ENCODE measurements around the gene SLC9B2.
"Not testable (repeated sequence)": the region's sequence is repeated elsewhere in the genome, so short reads cannot be mapped to it uniquely, and the experiment has no call there.

SLC9B2 gene

DNA sequence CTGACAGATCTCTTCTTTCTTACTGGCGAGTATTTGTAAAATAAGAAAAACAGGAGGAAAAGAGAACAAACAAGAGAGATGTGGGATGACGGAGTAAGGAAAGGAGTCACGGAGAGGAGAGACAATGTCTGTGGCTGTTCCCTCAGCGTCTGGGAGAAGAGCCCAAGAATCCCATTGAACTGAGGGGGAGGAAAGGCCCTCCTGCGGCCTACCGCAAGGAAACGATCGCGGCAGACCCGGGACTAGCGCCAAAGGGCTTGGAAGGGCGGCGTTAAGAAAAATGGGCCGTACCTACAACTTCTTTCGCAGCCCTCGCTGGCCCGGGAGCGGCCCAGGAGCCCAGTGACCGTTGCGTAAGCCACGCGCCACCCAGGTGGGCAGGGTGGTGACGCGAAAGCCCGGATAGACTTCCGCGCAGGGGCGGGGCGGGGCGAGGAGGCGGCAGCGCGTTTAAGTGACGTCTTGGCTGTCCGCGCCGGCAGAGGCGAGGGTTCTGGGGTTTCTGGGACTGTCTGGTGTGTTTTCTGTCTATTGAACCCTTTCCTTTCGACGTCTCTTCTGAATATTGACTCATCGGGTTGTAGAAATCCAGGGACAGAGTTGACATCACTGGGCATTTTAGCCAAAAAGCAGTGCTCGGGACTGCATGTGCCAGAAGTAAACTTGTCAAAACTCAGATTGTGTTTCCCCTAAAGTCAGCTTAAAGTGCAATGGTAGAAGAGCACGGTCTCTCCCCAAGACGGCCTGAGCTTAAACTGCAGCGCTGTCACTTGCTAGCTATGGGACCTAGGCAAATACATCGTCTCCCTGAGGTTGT lies 57.0 kb downstream of the SLC9B2 start, which contains the start of gene SLC9B1:
Gene SLC9B1, minus strand, starts transcription at position 398 of the 817 bp plus-strand sequence. CDS start 27,994 bp downstream, outside the sequence.
- peak; percentile 96 for DNase-seq (ENCODE audit: low read depth in 2 of 2)

DNA sequence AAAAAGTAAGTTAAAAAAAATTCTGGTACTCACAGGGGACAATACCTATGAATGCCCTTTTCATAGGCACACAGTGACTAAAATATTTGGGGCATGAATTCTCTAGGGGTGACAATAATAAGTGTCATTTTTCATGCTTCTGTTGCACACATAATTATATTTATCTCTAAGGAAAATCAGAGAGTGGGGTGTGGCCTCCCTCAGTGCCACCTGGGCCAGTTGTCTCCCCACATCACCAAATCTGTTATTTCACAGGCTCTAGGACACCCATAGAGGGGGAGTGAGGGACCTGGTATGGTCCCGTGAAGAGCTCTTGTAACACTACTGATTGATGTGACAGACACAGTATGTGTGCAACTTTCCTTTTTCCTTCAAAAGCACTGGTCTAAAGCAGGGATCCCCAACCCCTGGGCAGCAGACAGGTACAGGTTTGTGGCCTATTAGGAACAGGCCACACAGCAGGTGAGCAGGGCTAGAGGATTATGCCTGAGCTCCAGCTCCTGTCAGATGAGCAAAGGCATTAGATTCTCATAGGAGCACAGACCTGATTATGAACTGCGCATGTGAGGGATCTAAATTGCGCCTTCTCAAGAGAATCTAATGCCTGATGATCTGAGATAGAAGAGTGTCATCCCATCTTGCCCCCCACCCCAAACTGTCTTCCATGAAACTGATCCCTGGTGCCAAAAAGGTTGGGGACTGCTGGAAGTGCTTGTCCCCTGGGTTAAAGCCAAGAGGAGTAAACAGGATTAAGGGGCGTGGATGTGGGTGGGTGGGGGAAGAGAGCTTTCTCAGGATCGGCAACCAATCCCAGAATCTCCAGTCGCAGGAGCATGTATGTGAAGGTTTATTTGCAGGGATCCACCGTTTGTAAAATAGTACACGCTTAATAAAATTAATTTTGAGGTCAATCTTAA lies 57.9 kb downstream of the SLC9B2 start:
- DNase-seq (ENCODE audit: low read depth in 2 of 2), result no peak

DNA sequence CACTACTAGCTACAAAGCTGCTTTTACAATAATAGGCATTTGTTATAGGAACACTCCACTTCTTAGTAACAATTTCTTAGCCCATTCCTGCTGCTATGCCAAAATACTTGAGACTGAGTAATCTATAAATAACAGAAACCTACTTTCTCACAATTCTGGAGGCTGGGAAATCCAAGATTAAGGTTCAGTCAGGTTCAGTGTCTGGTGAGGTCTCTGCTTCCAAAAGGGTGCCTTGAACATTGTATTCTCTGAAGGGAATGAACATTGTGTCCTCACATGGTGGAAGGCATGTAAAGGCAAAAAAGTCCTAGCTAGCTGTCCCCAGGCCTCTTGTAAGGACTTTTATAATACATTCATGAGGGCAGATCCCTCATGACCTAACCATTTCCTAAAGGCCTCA lies 64.0 kb downstream of the SLC9B2 start:
- no peak for DNase-seq (ENCODE audit: low read depth in 2 of 2)

DNA sequence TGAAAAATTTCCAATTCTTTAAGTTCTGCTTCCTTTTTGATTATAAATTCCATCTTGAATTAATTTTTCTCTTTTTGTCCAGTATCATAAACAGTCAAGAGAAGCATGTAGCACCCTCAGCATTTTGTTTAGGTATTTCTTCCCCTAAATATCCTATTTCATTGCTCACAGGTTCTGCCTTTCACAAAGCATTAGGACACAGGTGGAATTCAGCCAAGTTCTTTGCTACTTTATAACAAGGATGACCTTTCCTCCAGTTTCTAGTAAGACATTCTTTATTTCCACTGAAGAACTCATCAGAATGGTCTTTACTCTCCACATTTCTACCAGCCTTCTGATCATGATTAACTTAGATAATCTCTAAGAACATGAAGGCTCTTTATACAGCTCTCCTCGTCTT lies 64.5 kb downstream of the SLC9B2 start:
- DNase-seq (ENCODE audit: low read depth in 2 of 2), result peak; percentile 29 to 36

DNA sequence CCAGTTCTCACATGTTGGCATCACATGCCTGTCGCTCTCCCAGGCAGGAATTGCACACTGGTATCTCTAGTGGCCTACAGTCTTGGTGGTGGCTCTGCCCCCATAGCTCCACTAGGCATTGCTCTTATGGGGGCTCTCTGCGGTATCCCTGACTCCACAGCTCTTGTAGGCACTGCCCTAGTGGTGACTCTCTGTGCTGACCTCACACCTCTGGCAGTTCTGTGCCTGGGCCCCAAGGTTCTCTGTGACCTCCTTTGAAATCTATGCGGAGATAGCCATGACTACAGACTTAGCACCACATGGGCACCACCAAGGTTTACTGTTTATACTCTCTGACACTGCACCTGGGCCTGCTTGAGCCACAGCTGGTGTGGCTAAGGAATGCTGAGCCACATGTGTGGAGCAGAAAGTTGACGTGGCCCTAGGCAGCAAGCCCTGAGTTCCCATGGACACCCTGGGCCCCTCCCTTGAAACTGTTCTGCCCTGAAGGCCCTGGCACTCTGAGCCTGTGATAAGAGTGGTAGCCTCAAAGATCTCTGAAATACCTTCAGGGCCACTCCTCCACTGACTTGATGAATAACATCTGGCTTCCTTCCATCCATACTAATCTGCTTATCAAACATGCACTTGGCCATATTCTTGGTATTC lies 65.1 kb downstream of the SLC9B2 start:
- peak in 1 of 2 experiments; percentile 0 for DNase-seq (ENCODE audit: low read depth in 2 of 2)

DNA sequence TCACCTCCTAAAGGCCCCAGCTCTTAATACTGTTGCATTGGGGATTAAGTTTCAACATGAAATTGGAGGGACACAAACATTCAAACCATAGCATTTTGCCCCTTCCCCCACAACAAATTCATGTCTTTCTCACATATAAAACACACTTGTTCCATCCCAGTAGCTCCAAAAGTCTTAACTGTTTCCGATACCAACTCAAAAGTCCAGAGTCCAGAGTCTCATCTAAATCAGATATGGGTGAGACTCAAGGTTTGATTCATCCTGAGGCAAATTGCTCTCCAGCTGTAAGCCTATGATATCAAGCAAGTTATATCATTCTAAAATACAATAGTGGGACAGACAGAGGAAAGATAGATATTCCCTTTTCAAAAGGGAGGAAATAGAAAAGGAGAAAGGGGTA lies 65.8 kb downstream of the SLC9B2 start:
- no peak for DNase-seq (ENCODE audit: low read depth in 2 of 2)

DNA sequence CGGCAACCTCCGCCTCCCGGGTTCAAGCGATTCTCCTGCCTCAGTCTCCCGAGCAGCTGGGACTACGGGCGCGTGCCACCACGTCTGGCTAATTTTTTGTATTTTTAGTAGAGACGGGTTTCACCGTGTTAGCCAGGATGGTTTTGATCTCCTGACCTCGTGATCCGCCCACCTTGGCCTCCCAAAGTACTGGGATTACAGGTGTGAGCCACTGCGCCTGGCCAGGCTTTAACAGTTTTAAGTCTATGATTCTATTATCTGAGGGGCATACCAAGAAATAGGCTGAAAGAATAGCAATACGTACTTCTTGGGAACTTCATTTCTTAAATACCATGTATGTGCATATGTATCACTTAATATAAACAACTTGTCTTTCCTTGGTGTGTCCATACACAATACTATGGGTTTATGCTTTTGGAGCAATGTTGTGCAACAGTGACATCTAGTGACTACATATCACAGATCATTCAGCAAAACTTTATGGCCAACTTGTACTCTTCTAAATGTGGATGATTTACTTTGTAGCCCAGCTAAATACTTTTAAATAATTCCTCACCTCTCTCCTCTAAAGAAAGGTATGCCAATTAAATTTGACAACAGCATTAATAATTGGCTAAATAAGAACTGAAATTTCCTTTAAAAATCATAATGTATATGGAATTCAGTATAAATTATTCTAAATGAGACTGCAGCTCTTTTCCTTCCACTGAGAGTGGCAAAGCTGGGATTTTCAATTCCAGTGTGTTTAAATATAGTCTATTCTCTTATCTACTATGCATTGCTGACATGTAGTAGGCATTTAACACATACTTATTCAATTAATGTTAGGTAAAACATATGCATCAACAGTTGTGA lies 67.5 kb downstream of the SLC9B2 start:
- DNase-seq (ENCODE audit: low read depth in 2 of 2), result peak; percentile 50 to 53

DNA sequence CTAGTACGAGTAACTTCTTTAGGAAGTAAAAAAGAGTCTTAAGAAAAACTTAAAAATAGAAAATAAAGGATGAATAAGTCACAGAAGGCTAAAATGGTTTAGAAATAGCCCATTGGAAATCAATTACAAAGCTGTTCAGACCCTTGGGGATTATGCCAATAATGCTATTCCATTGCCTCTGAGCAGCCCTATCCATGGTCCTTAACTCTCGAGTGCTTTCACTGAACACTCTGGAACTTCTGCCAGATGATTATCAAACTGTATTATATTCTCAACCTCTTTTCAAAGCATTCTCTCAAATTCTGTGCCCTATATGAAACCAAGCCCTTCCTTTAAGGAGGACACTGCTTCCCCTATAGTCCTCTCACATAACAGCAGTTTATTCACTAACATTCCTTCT lies 74.0 kb downstream of the SLC9B2 start:
- peak in 1 of 2 experiments; percentile 0 for DNase-seq (ENCODE audit: low read depth in 2 of 2)

DNA sequence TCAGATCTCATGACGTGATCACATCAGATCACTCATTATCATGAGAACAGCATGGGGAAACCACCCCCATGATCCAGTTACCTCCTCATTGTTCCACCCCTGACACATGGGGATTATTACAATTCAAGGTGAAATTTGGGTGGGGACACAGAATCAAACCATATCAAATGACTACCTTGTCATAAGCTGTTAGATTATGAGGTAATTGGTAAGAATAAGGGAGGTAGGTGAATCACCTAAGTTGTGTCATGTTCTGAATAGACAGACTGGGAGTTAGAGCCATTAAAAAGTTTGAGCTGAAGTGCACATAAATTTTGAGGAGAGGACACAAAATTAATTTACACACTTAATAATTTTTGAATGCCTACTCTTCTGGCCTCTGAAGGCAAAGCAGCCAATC lies 81.8 kb downstream of the SLC9B2 start:
- no peak for DNase-seq (ENCODE audit: low read depth in 2 of 2)

DNA sequence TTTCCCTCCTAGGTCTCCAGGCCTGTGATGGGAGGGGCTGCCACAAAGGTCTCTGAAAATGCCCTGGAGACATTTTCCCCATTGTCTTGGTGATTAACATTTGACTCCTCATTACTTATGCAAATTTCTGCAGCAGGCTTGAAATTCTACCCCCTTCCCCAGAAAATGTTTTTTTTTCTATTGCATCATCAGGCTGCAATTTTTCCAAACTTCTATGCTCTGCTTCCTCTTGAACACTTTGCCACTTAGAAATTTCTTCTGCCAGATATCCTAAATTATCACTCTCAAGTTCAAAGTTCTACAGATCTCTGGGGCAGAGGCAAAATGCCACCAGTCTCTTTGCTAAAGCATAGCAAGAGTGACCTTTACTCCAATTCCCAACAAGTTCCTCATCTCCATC lies 82.6 kb downstream of the SLC9B2 start:
- DNase-seq (ENCODE audit: low read depth in 2 of 2), result not testable (repeated sequence)

DNA sequence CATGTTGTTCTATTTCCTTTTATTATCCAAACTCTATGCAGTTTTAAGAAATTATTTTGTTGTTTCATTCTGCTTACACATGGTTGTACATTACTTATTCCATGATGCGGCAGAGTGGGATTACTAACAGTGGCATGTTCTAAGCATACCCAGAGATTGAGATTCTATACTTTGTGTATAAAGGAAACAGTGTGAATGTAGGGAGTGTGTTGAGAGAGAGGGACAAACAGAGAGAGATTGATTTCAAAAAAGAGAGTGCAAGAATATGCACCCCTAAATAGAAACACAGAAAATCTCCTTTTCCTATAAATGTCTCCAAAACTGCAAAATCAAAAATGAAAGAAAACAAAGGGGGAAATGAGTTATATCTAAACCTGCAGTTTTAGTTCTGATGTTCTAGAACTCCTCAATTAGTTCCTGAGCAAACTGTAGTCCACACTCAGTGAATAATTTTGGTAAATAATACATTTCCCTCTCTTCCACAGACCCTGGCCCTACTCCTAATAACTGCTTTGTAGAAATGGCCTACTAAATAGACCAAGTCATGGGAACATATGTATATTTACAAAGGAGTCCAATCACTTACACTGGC lies 88.0 kb downstream of the SLC9B2 start:
- DNase-seq (ENCODE audit: low read depth in 2 of 2), result no peak

DNA sequence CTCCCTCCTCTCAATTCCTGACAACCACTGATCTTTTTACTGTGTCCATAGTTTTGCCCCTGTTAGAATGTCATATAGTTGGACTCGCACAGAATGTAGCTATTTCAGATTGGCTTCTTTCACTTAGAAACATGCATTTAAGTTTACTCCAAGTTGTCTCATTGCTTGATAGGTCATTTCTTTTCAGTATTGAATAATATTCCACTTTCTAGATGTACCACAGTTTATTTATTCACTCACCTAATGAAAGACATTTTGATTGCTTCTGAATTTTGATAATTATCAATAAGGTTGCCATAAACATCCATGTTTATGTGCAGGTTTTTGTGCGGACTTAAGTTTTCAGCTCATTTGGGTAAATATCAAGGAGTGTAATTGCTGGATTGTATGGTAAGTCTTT lies 95.6 kb downstream of the SLC9B2 start:
- no peak for DNase-seq (ENCODE audit: low read depth in 2 of 2)
